ENCODE results near the gene GTF3C6.

- TF ChIP-seq CTCF (IDR thresholded peaks at IDR 0.05) (no peak), POLR2A (IDR thresholded peaks at IDR 0.05) (no peak)
Observed at GRCh38 chr6:110930781-110931180, 27.7 kb upstream of the GTF3C6 start.
